Activated CD4-positive, alpha-beta memory T cell treated with anti-CD3 and anti-CD28 coated beads, Interleukin-2, amount 10 ng/mL, durations not matched to agents 7 days and 5 days (primary cell): ENCODE results near the gene SNPH. TPM values are rescaled to one million over a fixed set of nuclear protein-coding genes. Genes with fewer than 3 reads are reported as not detected.
A peak's percentile ranks its signal among the peaks of the same experiment; 100 is the strongest.

Experiments used
- CTCF ChIA-PET: fragments of 350-600 bp; sonication (Branson Sonifier 250); formaldehyde crosslinking; loops from one replicate; lab custom pipeline; 2021; ENCODE audit warnings: antibody characterized with exemption, inconsistent platforms; lab: Charles Lee
- POLR2A ChIA-PET: fragments of 350-600 bp; sonication (Branson Sonifier 250); formaldehyde crosslinking; loops from one replicate; lab custom pipeline; 2021; ENCODE audit warnings: antibody characterized with exemption; lab: Charles Lee
- DNase-seq: peaks from one replicate; pipeline ENCODE4 v3.0.0-alpha.2; 2020
- H3K27ac Mint-ChIP-seq: one replicate; pipeline ENCODE4 v1.8.0; 2021; ENCODE audit warnings: mild to moderate bottlenecking, mixed read lengths
- H3K27me3 Mint-ChIP-seq: one replicate; pipeline ENCODE4 v1.8.0; 2021; ENCODE audit warnings: mixed read lengths
- H3K36me3 Mint-ChIP-seq: one replicate; pipeline ENCODE4 v1.8.0; 2021; ENCODE audit warnings: low read depth, mixed read lengths
- H3K4me1 Mint-ChIP-seq: one replicate; pipeline ENCODE4 v1.8.0; 2021; ENCODE audit warnings: mixed read lengths
- H3K4me3 Mint-ChIP-seq: one replicate; pipeline ENCODE4 v1.8.0; 2021; ENCODE audit warnings: mild to moderate bottlenecking, mixed read lengths
- H3K9me3 Mint-ChIP-seq: one replicate; pipeline ENCODE4 v1.8.0; 2021; ENCODE audit warnings: mixed read lengths
- total RNA-seq, 2 experiments: library from RNA; stranded (reverse); gene quantifications; one replicate each; pipeline ENCODE4 v1.2.3, GENCODE V29; 2021

The SNPH gene
- total RNA-seq, 2 experiments from 2014 or later = 2.9 to 3.0 TPM

DNA sequence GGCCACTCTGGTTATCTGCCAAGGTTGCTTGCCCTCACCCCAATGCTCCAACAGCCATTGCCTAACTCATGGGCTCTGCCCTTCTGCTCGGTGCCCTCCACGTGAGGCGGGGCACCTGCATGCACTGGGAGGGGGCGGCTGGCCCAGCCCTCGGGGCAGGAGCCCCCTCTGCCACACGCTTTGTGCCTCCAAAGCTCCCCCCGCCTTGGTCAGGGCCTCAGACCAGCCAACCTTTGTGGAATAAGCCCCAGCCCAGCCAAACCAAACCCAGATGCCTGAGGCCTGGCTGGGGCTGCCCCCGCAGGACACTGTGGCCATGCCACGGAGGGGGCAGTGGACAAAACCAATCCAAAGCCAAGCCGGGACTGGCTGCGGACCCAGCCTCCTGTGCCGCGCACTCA, 41.5 kb downstream of the SNPH start:
- DNase-seq = no peak
- no peaks in the 10 kb centered on the region for H3K36me3 Mint-ChIP-seq
- H3K27me3 Mint-ChIP-seq = no peaks in the 10 kb centered on the region
- no peak overlapping the region for H3K27ac Mint-ChIP-seq
- H3K4me1 Mint-ChIP-seq = no peaks in the 10 kb centered on the region
- H3K9me3 Mint-ChIP-seq = no peaks in the 10 kb centered on the region
- ChIA-PET CTCF (interaction anchor here (1.2 kb wide), 1 partner anchor 129 kb away, joined by 3 read pairs; no protein-coding TSS in a partner anchor), POLR2A (no interaction called here)
- H3K4me3 Mint-ChIP-seq = no peak overlapping the region

DNA sequence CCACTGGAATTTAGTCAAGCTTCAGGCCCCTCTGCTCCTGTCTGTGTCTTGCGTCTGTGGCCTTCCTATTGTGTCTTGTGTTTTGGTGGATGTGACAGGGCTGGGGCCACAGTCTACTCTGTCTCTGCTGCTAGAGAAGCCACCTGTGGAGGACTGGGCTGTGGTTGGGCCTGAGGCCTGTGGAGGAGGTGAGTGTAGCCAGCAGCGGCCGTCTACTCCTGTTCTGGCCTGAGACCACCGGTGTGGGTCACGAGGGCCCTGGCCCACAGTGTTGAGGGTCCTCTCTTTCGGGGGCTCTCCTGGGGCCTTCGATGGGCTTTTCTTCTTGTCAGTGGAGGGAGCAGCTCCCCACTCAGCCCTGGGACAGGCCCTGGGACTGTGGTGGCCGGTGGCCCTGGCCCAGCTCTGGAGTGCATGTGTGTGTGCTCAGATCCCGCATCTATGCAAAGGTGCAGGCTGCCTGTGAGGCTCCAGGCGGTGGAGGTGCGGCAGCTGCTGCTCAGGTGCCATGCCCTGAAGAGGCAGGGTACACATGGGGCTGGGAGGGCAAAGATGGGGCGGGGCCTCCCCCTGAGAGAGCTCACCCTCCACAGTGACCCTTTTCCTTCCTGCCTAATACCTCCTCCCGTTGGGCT, 42.1 kb downstream of the SNPH start:
- no peak overlapping the region for H3K4me3 Mint-ChIP-seq
- ChIA-PET POLR2A (no interaction called here), CTCF (no interaction called here)
- no peak overlapping the region for H3K27ac Mint-ChIP-seq
- no peak for DNase-seq
- H3K9me3 Mint-ChIP-seq = no peaks in the 10 kb centered on the region
- no peaks in the 10 kb centered on the region for H3K4me1 Mint-ChIP-seq
- H3K27me3 Mint-ChIP-seq = no peaks in the 10 kb centered on the region
- H3K36me3 Mint-ChIP-seq = no peaks in the 10 kb centered on the region

DNA sequence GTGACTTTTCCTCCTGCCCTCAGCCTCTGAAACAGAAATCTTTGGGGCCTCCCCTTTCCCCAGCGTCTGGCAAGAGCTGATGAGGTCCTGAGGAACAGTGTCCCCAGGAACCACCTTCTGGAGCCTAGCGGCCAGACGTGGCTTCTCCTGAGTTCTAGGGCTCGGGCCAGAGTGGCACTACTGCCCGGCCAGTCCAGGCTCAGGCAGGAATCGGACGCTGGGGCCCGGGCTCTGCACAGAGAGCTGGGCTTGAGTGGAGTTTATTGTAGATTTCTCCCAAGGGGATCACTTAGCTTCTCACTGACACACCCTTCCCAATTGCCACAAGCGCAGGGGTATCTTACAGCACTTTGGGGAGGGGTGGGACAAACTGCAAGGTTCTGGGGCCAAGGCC, 42.6 kb downstream of the SNPH start:
- Mint-ChIP-seq H3K27ac (no peak overlapping the region), H3K4me1 (peaks cover 2% of the 10 kb centered on the region), H3K27me3 (no peaks in the 10 kb centered on the region), H3K9me3 (no peaks in the 10 kb centered on the region), H3K4me3 (no peak overlapping the region), H3K36me3 (no peaks in the 10 kb centered on the region)
- POLR2A ChIA-PET = interaction anchor here (0.8 kb wide), 1 partner anchor 159 kb away, joined by 3 read pairs; no protein-coding TSS in a partner anchor
- CTCF ChIA-PET = no interaction called here
- no peak for DNase-seq

DNA sequence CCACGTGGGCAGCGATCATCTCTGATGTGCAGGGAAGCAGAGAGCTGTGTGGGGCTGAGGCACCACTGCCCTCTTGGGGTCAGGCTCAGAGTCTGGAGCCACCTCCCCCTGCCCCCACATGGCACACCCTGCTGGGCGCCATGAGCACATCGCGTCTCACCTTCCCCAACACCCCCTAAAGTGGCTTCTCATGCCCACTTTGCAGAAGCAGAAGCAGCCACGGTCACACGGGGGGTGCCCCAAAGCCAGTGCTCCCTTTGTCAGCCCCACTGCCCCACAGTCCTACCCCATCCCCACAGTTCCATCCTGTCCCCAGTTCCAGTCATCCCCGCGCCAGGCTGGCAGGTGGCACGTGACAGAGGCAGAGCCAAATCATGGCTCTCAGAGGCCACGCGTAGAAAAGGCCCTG, 43.3 kb downstream of the SNPH start:
- Mint-ChIP-seq H3K27ac (no peak overlapping the region), H3K4me3 (no peak overlapping the region), H3K9me3 (no peaks in the 10 kb centered on the region), H3K27me3 (no peaks in the 10 kb centered on the region), H3K36me3 (no peaks in the 10 kb centered on the region), H3K4me1 (peaks cover 2% of the 10 kb centered on the region)
- POLR2A ChIA-PET = interaction anchor here (0.8 kb wide), 1 partner anchor 158 kb away, joined by 3 read pairs; no protein-coding TSS in a partner anchor
- no peak for DNase-seq
- CTCF ChIA-PET = no interaction called here

DNA sequence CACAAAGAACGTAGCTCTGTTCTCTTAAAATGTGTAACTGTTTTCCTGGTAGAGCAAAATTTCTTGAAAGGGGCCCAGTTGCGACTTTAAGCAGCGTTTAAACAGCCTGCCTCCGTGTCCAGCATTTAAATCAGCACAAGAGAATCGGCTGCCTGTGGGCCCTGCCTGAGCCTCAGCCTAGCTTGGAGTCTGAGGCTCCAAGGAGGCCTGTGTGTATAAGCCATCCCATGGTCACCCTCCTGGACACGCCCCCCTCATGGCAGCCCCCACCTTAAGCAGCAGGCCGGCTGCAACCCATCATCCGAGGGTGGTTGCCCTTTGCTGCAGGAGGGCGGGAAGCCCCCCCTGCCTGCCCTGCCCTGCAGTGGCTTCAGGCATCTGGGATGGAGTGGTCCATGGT, 44.0 kb downstream of the SNPH start:
- no peak for DNase-seq
- Mint-ChIP-seq H3K4me1 (peaks cover 2% of the 10 kb centered on the region), H3K4me3 (no peak overlapping the region), H3K27me3 (peaks cover 1% of the 10 kb centered on the region), H3K36me3 (no peaks in the 10 kb centered on the region), H3K9me3 (no peaks in the 10 kb centered on the region), H3K27ac (no peak overlapping the region)
- ChIA-PET POLR2A (no interaction called here), CTCF (interaction anchor here (0.6 to 1.8 kb wide), 3 partner anchors 9 to 157 kb away, joined by 3 to 4 read pairs (median 3); partner anchors contain the start of gene NSFL1C)

DNA sequence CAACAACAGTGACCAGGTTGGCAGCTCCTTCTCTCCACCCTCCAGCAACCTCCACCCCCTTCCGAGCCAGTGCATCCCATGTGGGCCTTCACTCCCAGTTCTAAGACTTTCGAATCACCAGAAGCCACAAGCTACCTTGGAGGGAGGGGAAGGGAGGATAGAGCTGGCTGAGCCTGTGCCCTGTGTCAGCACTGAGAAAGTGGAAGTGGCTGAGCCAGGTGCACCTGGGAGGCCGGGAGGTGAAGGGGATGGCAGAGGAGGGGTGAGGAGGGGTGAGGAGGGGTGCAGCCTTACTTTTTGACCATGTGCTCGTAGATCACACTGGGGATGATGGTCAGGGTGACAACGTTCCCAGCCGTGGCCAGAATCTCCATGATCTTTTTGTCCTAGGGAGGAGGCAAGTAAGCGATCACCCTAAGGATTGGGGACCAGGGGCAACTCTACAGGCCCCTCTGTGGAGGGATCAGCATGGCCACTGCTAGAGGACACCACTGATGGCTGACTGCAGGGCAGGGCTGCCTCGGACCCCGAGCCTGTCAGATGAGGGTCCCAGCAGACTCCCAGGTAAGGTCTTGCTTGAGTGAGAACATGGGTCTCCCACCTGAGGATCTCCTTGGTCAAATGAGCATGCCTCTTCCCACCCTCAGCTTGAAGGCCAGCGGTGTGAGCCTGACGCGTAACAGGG, 44.6 kb downstream of the SNPH start:
- H3K4me1 Mint-ChIP-seq = peaks cover 2% of the 10 kb centered on the region
- H3K27ac Mint-ChIP-seq = no peak overlapping the region
- no peaks in the 10 kb centered on the region for H3K9me3 Mint-ChIP-seq
- H3K4me3 Mint-ChIP-seq = no peak overlapping the region
- CTCF ChIA-PET = interaction anchor here (0.6 to 1.8 kb wide), 3 partner anchors 9 to 156 kb away, joined by 3 to 4 read pairs (median 3); partner anchors contain the start of gene NSFL1C
- DNase-seq = no peak
- peaks cover 2% of the 10 kb centered on the region for H3K27me3 Mint-ChIP-seq
- H3K36me3 Mint-ChIP-seq = no peaks in the 10 kb centered on the region
- POLR2A ChIA-PET = no interaction called here

DNA sequence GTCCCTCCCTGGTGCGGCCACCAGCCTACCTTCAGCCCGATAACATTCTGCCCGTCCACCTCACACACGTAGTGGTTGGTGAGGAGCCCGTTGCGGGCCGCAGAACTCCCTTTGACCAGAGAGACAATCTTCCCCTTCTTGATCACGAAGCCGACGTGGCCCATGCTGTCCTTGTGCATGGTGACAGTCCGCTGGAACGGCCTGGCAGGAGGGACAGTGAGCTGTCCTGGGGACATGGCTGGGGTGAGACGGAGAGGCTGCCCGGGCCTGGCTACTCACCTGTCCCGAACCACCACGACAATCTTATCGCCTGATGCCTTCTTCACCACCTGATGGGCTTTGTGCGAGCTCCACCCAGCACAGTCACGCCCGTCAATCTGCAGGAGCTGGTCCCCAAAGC, 46.2 kb downstream of the SNPH start:
- DNase-seq = no peak
- peaks cover 7% of the 10 kb centered on the region for H3K4me1 Mint-ChIP-seq
- H3K4me3 Mint-ChIP-seq = no peak overlapping the region
- no peaks in the 10 kb centered on the region for H3K36me3 Mint-ChIP-seq
- no peak overlapping the region for H3K27ac Mint-ChIP-seq
- CTCF ChIA-PET = interaction anchor here (0.6 to 2.6 kb wide), 9 partner anchors 9 to 465 kb away, joined by 3 to 37 read pairs (median 6); partner anchors contain the start of gene NSFL1C
- POLR2A ChIA-PET = interaction anchor here (0.8 to 1.3 kb wide), 3 partner anchors 80 to 155 kb away, joined by 3 to 5 read pairs (median 3); partner anchors contain the start of gene NSFL1C
- H3K27me3 Mint-ChIP-seq = peaks cover 2% of the 10 kb centered on the region
- no peaks in the 10 kb centered on the region for H3K9me3 Mint-ChIP-seq

DNA sequence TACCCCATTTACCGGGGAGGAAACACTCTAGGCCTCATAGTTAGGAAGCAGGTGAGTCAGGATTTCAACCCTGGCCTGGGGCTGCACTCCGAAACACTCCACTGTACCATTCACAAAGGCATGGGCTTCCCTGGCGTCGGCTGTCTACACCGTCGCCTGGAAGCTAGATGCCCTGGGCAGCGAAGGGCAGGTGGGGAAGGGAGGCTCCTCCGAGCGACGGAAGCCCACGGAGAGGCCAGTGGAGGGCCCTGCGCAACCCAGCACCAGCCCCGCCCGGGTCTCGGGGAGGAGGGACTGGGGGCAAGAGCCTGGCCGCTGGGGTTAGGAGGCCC, 46.8 kb downstream of the SNPH start:
- Mint-ChIP-seq H3K36me3 (no peaks in the 10 kb centered on the region), H3K4me1 (peaks cover 13% of the 10 kb centered on the region), H3K4me3 (no peak overlapping the region), H3K27ac (no peak overlapping the region), H3K9me3 (no peaks in the 10 kb centered on the region), H3K27me3 (peaks cover 2% of the 10 kb centered on the region)
- DNase-seq = no peak
- ChIA-PET POLR2A (interaction anchor here (1.0 to 1.3 kb wide), 2 partner anchors 79 to 154 kb away, joined by 3 to 5 read pairs; partner anchors contain the start of gene NSFL1C), CTCF (interaction anchor here (0.7 to 2.6 kb wide), 9 partner anchors 9 to 191 kb away, joined by 3 to 37 read pairs (median 6); partner anchors contain the start of gene NSFL1C)

DNA sequence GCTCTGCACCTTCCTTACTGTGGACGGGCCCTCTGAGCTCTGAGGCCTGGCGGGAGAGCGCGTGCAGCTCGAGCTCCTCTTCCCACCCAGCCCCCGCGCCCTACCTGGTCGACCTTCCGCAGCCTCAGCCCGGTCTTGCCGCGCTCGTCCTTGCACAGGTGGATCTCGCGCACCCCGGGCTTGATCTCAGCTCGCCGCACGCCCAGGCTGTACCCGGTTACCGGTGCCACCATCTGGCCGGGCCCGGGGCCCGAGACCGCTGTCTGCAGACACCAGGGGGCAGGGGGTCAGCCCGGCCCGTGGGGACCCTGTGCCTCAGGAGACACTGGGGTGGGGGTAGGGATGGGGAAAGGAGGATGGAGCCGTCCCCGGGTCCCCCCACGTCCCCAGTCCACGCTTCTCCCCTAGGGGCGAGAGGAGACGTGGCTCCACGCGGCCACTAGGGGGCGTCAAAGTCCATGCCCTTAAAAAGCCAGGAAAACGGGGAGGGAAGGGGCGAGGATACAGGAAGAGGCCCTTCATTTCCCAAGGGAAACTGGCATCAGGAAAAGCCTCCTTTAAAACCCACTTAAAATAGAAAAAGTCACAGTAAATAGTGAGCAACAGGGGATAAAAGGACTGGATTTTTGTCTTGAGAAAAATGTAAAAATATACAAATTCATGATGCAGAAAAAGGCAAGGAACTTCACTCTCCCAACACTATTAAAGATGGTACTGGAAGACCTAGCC, 47.3 kb downstream of the SNPH start:
- no peaks in the 10 kb centered on the region for H3K36me3 Mint-ChIP-seq
- no peaks in the 10 kb centered on the region for H3K9me3 Mint-ChIP-seq
- peaks cover 16% of the 10 kb centered on the region for H3K4me1 Mint-ChIP-seq
- ChIA-PET CTCF (interaction anchor here (0.7 to 2.6 kb wide), 9 partner anchors 9 to 190 kb away, joined by 3 to 37 read pairs (median 6); partner anchors contain the start of gene NSFL1C), POLR2A (interaction anchor here (1.0 to 1.3 kb wide), 2 partner anchors 79 to 154 kb away, joined by 3 to 5 read pairs; partner anchors contain the start of gene NSFL1C)
- H3K4me3 Mint-ChIP-seq = no peak overlapping the region
- no peak overlapping the region for H3K27ac Mint-ChIP-seq
- H3K27me3 Mint-ChIP-seq = peaks cover 2% of the 10 kb centered on the region
- DNase-seq = peak; percentile 61

DNA sequence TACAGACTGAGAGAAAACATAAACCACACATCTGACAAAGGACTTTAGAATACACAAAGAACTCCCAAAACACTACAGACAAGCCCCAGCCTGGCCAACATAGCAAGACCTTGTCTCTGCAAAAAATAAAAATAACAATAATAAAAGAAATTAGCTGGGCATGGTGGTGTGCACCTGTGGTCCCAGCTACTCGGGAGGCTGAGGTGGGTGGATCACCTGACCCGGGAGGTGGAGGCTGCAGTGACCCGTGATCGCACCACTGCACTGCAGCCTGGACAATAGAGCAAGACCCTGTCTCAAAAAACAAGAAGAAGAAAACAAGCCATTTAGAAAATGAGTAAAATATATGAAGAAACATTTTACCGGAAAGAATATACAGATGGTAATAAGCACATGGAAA, 49.7 kb downstream of the SNPH start:
- Mint-ChIP-seq H3K27me3 (peaks cover 2% of the 10 kb centered on the region), H3K4me1 (peaks cover 20% of the 10 kb centered on the region), H3K9me3 (peaks cover 3% of the 10 kb centered on the region), H3K36me3 (no peaks in the 10 kb centered on the region), H3K4me3 (no peak overlapping the region), H3K27ac (no peak overlapping the region)
- CTCF ChIA-PET = interaction anchor here (1.4 to 4.2 kb wide), 5 partner anchors 15 to 188 kb away, joined by 4 to 40 read pairs (median 5); no protein-coding TSS in a partner anchor
- DNase-seq = no peak
- POLR2A ChIA-PET = interaction anchor here (1.4 kb wide), 2 partner anchors 10 to 76 kb away, joined by 3 to 5 read pairs; no protein-coding TSS in a partner anchor

DNA sequence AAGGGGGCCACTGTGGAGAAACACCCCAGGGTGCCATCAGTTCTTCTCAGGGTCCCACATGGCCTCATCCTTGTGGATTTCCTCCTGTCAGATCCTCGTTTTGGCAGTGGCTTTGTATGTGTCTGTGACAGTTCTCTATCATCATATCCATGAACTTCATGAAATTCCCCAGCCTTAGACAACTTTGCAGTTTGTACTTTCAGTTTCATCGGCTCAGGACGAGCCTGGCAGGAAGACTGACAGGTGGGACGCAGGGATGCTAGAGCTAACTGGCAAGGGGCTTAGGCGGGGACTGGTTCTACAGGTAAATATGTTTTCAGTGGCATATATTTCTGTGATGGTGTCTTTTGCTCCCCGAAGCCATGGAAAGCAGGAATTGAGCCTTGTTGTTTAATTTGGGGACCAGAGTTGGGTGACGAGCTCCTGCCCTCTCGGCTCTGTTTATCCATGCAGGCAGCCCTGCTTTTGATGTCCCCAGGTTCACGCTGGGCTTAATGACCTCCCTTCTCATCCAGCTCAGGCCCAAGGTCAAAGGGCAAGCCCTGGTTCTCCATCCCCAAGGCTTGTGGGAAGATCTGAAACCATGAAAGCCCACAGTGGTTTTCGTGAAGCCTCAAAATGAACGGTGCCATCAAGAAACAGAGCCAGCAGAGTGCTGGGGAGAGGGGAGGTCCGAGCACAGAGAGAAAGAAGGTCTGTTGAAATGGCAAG, 51.6 kb downstream of the SNPH start:
- peaks cover 2% of the 10 kb centered on the region for H3K27me3 Mint-ChIP-seq
- ChIA-PET POLR2A (no interaction called here), CTCF (interaction anchor here (4.2 kb wide), 1 partner anchor 120 kb away, joined by 40 read pairs; no protein-coding TSS in a partner anchor)
- H3K4me1 Mint-ChIP-seq = peaks cover 20% of the 10 kb centered on the region
- no peak overlapping the region for H3K4me3 Mint-ChIP-seq
- H3K27ac Mint-ChIP-seq = no peak overlapping the region
- no peaks in the 10 kb centered on the region for H3K36me3 Mint-ChIP-seq
- H3K9me3 Mint-ChIP-seq = peaks cover 8% of the 10 kb centered on the region
- no peak for DNase-seq

DNA sequence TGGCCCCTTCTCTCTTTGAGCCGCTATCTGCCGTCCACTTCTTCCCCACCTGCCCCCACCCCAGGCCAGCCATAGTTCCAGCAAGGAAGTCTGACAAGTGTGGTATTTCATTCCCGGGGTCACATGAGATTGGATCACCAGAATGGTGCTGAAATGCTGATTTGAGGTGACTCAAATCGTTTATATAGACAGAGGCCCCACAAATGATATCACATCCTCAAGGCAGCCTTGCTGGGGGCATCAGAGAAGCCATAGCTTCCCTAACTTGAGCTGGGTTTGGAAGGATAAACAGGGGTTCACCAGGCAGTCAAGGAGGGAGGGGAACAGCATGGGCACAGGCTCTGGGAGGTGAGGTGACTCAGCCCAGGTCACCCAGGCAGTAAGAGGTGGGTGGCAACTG, 53.0 kb downstream of the SNPH start:
- DNase-seq = no peak
- no peak overlapping the region for H3K27ac Mint-ChIP-seq
- H3K9me3 Mint-ChIP-seq = peaks cover 8% of the 10 kb centered on the region
- ChIA-PET POLR2A (no interaction called here), CTCF (no interaction called here)
- H3K36me3 Mint-ChIP-seq = no peaks in the 10 kb centered on the region
- H3K4me3 Mint-ChIP-seq = no peak overlapping the region
- peaks cover 2% of the 10 kb centered on the region for H3K27me3 Mint-ChIP-seq
- H3K4me1 Mint-ChIP-seq = peaks cover 22% of the 10 kb centered on the region
